HepG2 (cell line): ENCODE data around the gene TMEM219. TPM values are rescaled to one million over a fixed set of nuclear protein-coding genes. Genes with fewer than 3 reads are reported as not detected.

Experiments used
- ATAC-seq: fragments of 200-7000 bp; cut with Tn5 transposase; 3 replicates; pipeline ENCODE4 v1.9.1; 2020; ENCODE audit warnings: mild to moderate bottlenecking, moderate library complexity
- BruUV-seq: library from RNA; stranded (reverse); fragments of 400-500 nt; replicated peaks from 2 replicates; lab custom pipeline; 2021; lab: Mats Ljungman, UMichigan
- CTCF ChIA-PET: fragments of 300-600 bp; formaldehyde crosslinking; extraction: SDS; loops from one replicate; lab custom pipeline; 2021; ENCODE audit warnings: low total read pairs, inconsistent platforms, low intra/inter-chr PET ratio; lab: Yijun Ruan, JAX
- POLR2A ChIA-PET: fragments of 350-600 bp; sonication (Branson Sonifier 250); formaldehyde crosslinking; loops from one replicate; lab custom pipeline; 2020; ENCODE audit warnings: antibody characterized with exemption, inconsistent platforms; lab: Yijun Ruan, JAX
- DNase-seq: peaks from one replicate; pipeline ENCODE4 v3.0.0-alpha.2; 2015; ENCODE audit warnings: low spot score
- FAIRE-seq: peaks from 3 replicates; lab custom pipeline; 2011; peaks lifted over from hg19 to GRCh38; lab: Jason Lieb, UNC
- H2AFZ ChIP-seq: one replicate; pipeline ENCODE4 v1.6.1; 2011; ENCODE audit warnings: low read length, inconsistent platforms
- H3K27ac ChIP-seq: fragments of 300-600 bp; 3 replicates; pipeline ENCODE4 v1.8.0; 2011; ENCODE audit warnings: mixed run types, mild to moderate bottlenecking, mixed read lengths, low read length, inconsistent platforms; ENCODE audit not compliant: insufficient read depth; ENCODE audit errors: extremely low read length
- H3K27me3 ChIP-seq, 2 experiments: fragments of 200-600 bp in 1 of 2; 2 replicates in 1 of 2; 3 replicates in 1 of 2; pipeline versions ENCODE4 v1.6.0 to v1.8.0; 2011; ENCODE audit warnings: low read length in 2 of 2, mild to moderate bottlenecking in 2 of 2, moderate library complexity in 2 of 2, inconsistent platforms in 1 of 2; ENCODE audit not compliant: insufficient read depth in 2 of 2, control insufficient read depth in 1 of 2
- H3K36me3 ChIP-seq, 2 experiments: fragments of 200-600 bp in 1 of 2; replicated peaks in 1 of 2; 2 replicates in 1 of 2; 3 replicates in 1 of 2; pipeline versions ENCODE4 v1.5.1 to v1.8.0; 2011; ENCODE audit warnings: low read length in 2 of 2, inconsistent platforms in 1 of 2; ENCODE audit not compliant: insufficient read depth in 2 of 2, control insufficient read depth in 1 of 2
- H3K4me1 ChIP-seq: 2 replicates; pipeline ENCODE4 v1.5.1; 2012; ENCODE audit warnings: low read length, inconsistent platforms; ENCODE audit not compliant: insufficient read depth
- H3K4me2 ChIP-seq: 2 replicates; pipeline ENCODE4 v1.6.0; 2011; ENCODE audit warnings: low read depth, low read length, inconsistent platforms
- H3K4me3 ChIP-seq, 3 experiments: fragments of 200-600 bp in 1 of 3; sonication (generic), shearing (Covaris generic) in 1 of 3; replicated peaks in 1 of 3; 2 replicates each; pipeline ENCODE4 v1.5.1; 2011 to 2016; ENCODE audit warnings: low read length in 3 of 3, inconsistent platforms in 2 of 3, low read depth in 2 of 3, mild to moderate bottlenecking in 2 of 3, control low read depth in 1 of 3, mixed read lengths in 1 of 3; ENCODE audit not compliant: insufficient read depth in 1 of 3
- H3K79me2 ChIP-seq: one replicate; pipeline ENCODE4 v1.6.1; 2011; ENCODE audit warnings: low read length, inconsistent platforms; ENCODE audit not compliant: insufficient read depth
- H3K9ac ChIP-seq: 2 replicates; pipeline ENCODE4 v1.6.0; 2011; ENCODE audit warnings: mild to moderate bottlenecking, low read depth, low read length, inconsistent platforms; ENCODE audit not compliant: insufficient read depth
- H3K9me3 ChIP-seq: 2 replicates; pipeline ENCODE4 v1.5.1; 2012; ENCODE audit warnings: mild to moderate bottlenecking, low read length
- H4K20me1 ChIP-seq: 2 replicates; pipeline ENCODE4 v1.6.0; 2011; ENCODE audit warnings: inconsistent platforms, mild to moderate bottlenecking, low read length, moderate library complexity; ENCODE audit not compliant: insufficient read depth
- AGO1 ChIP-seq: fragments of 200-400 bp; formaldehyde crosslinking; IDR thresholded peaks from 2 replicates; pipeline ENCODE4 v1.6.1; 2017; ENCODE audit warnings: mild to moderate bottlenecking, low read depth, low read length, moderate library complexity; ENCODE audit not compliant: poor library complexity, severe bottlenecking
- BHLHE40 ChIP-seq: IDR thresholded peaks from 2 replicates; pipeline ENCODE4 v1.6.1; 2011; ENCODE audit warnings: low read length, improper control_type of control experiment
- ETV5 ChIP-seq: IDR thresholded peaks from 2 replicates; pipeline ENCODE4 v1.6.1; 2018; ENCODE audit warnings: missing biosample characterization, missing genetic modification reagents, inconsistent platforms, borderline replicate concordance
- MAX ChIP-seq: IDR thresholded peaks from 2 replicates; pipeline ENCODE4 v1.6.1; 2012; ENCODE audit warnings: inconsistent platforms
- MXD4 ChIP-seq: IDR thresholded peaks from 2 replicates; pipeline ENCODE4 v1.6.1; 2016; ENCODE audit warnings: mild to moderate bottlenecking, missing biosample characterization, missing genetic modification reagents
- NFE2L2 ChIP-seq: fragments of 150-350 bp; IDR thresholded peaks from 2 replicates; pipeline ENCODE4 v1.6.1; 2014; ENCODE audit warnings: low read length
- NR2F1 ChIP-seq, 2 experiments: fragments of 450-650 bp in 1 of 2; formaldehyde crosslinking in 1 of 2; IDR thresholded peaks; 2 replicates each; pipeline versions ENCODE4 v1.5.0 to v1.6.1; 2016 to 2020; ENCODE audit warnings: mild to moderate bottlenecking in 1 of 2, missing compliant biosample characterization in 1 of 2, missing genetic modification reagents in 1 of 2, moderate library complexity in 1 of 2
- SP4 ChIP-seq: sonication (generic); formaldehyde crosslinking; IDR thresholded peaks from 2 replicates; pipeline ENCODE4 v1.8.1; 2023; ENCODE audit warnings: mild to moderate bottlenecking, missing genetic modification reagents
- SP5 ChIP-seq: IDR thresholded peaks from 2 replicates; pipeline ENCODE4 v1.6.1; 2016; ENCODE audit warnings: low read depth, borderline replicate concordance
- TERF1 ChIP-seq: sonication (generic); formaldehyde crosslinking; IDR thresholded peaks from 2 replicates; pipeline ENCODE4 v1.8.0; 2022; ENCODE audit warnings: mild to moderate bottlenecking, missing genetic modification reagents, moderate library complexity
- ZNF143 ChIP-seq: sonication (generic); formaldehyde crosslinking; IDR thresholded peaks from 2 replicates; pipeline ENCODE4 v1.4.0; 2020; ENCODE audit warnings: missing genetic modification reagents
- ZNF441 ChIP-seq: sonication (generic); formaldehyde crosslinking; IDR thresholded peaks from 2 replicates; pipeline ENCODE4 v1.7.0; 2021; ENCODE audit warnings: missing genetic modification reagents, borderline replicate concordance
- ZNF577 ChIP-seq: sonication (generic); formaldehyde crosslinking; IDR thresholded peaks from 2 replicates; pipeline ENCODE4 v1.4.0; 2020; ENCODE audit warnings: mild to moderate bottlenecking, low read depth, missing genetic modification reagents, borderline replicate concordance
- ZNF800 ChIP-seq: sonication (generic); formaldehyde crosslinking; IDR thresholded peaks from 2 replicates; pipeline ENCODE4 v1.4.0; 2020; ENCODE audit warnings: missing genetic modification reagents
- WGBS: methylation state at CpG from one replicate; pipeline ENCODE4 v1.1.6; 2017; ENCODE audit warnings: low lambda C conversion rate; 5-methylcytosine and 5-hydroxymethylcytosine counted together
- in situ Hi-C: cut with HindIII; loops from 2 replicates; pipeline ENCODE4 v1.10.0; 2017; ENCODE audit warnings: low pct_unique_long_range_greater_than_20kb; ENCODE audit not compliant: extremely low pct_ligation_motif_present
- intact Hi-C: fragments of 100-400 bp; cut with micrococcal nuclease; formaldehyde crosslinking; loops from one replicate; pipeline ENCODE4 v1.10.0; 2022; ENCODE audit not compliant: unreplicated experiment
- polyA plus RNA-seq, 8 experiments: library from polyadenylated mRNA; depleted of rRNA in 3 of 8; stranded (reverse) in 7 of 8; unstranded in 1 of 8; fragments of >200 nt; fragmentation: Illumina TruSeq in 4 of 8; extraction: Trizol in 4 of 8; gene quantifications; 2 replicates each; pipeline versions ENCODE4 v1.2.1 to v1.2.3, GENCODE V29; 2011 to 2016; ENCODE audit warnings: low read depth in 4 of 8, missing spikeins in 1 of 8, mixed read lengths in 1 of 8; ENCODE audit not compliant: insufficient read depth in 1 of 8
- total RNA-seq, 5 experiments: library from RNA; depleted of rRNA; stranded (reverse); fragments of >200 nt; fragmentation: Illumina TruSeq; extraction: Trizol; gene quantifications; 2 replicates each; pipeline ENCODE4 v1.2.3, GENCODE V29; 2016; ENCODE audit warnings: low read depth in 1 of 5
- TF ChIP-seq, protein P1 (sequence below): sonication (generic); formaldehyde crosslinking; IDR thresholded peaks from 2 replicates; pipeline ENCODE4 v1.4.0; 2020; ENCODE audit warnings: missing genetic modification reagents, borderline replicate concordance

The TMEM219 gene
- total and polyA plus RNA-seq, 2 of the 13 experiments (the other 11 are each of a cell fraction or from before 2014, with no cell fraction given) = 105 to 115 TPM

- WGBS = 3% methylated on average over 57 of the region's 99 CpGs
- Histone ChIP-seq H4K20me1 (no peaks in the 10 kb centered on the region), H3K4me1 (peaks cover 32% of the 10 kb centered on the region), H3K4me3 (peak within 1 kb of the TSS; percentile 42 to 69 (median 48); a peak in 5 of 6 replicates), H3K4me2 (peak within 1 kb of the TSS; percentile 86), H3K27ac (no peak within 1 kb of the TSS), H3K9me3 (no peaks in the 10 kb centered on the region), H3K9ac (no peak within 1 kb of the TSS), H3K27me3 (peaks cover 10 to 31% of the 10 kb centered on the region in 2 experiments; a peak in 4 of 5 replicates), H3K79me2 (no peaks in the 10 kb centered on the region), H3K36me3 (no peaks in the 10 kb centered on the region), H2AFZ (no peak within 1 kb of the TSS)
- ATAC-seq = peak; percentile 48
- ChIA-PET POLR2A (interaction anchor here (1.1 kb wide), 1 partner anchor 21 kb away, joined by 4 read pairs; no protein-coding TSS in a partner anchor), CTCF (no interaction called here)
- in situ Hi-C loops = no loop called here
- FAIRE-seq = no peak
- BruUV-seq = no TSS peak
- intact Hi-C loops = no loop called here
- DNase-seq = no peak
- peak; percentile 62; the same call in 1 of the 2 replicates for TF ChIP-seq ZNF441 (CRISPR knock-in tag)
- TF ChIP-seq NFE2L2 = no peak
- TF ChIP-seq MXD4 (CRISPR knock-in tag) = no peak
- TF ChIP-seq, protein P1, sequence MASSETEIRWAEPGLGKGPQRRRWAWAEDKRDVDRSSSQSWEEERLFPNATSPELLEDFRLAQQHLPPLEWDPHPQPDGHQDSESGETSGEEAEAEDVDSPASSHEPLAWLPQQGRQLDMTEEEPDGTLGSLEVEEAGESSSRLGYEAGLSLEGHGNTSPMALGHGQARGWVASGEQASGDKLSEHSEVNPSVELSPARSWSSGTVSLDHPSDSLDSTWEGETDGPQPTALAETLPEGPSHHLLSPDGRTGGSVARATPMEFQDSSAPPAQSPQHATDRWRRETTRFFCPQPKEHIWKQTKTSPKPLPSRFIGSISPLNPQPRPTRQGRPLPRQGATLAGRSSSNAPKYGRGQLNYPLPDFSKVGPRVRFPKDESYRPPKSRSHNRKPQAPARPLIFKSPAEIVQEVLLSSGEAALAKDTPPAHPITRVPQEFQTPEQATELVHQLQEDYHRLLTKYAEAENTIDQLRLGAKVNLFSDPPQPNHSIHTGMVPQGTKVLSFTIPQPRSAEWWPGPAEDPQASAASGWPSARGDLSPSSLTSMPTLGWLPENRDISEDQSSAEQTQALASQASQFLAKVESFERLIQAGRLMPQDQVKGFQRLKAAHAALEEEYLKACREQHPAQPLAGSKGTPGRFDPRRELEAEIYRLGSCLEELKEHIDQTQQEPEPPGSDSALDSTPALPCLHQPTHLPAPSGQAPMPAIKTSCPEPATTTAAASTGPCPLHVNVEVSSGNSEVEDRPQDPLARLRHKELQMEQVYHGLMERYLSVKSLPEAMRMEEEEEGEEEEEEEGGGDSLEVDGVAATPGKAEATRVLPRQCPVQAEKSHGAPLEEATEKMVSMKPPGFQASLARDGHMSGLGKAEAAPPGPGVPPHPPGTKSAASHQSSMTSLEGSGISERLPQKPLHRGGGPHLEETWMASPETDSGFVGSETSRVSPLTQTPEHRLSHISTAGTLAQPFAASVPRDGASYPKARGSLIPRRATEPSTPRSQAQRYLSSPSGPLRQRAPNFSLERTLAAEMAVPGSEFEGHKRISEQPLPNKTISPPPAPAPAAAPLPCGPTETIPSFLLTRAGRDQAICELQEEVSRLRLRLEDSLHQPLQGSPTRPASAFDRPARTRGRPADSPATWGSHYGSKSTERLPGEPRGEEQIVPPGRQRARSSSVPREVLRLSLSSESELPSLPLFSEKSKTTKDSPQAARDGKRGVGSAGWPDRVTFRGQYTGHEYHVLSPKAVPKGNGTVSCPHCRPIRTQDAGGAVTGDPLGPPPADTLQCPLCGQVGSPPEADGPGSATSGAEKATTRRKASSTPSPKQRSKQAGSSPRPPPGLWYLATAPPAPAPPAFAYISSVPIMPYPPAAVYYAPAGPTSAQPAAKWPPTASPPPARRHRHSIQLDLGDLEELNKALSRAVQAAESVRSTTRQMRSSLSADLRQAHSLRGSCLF (CRISPR knock-in tag) = no peak
- 0 out of 2 replicates have a peak, but pooled peaks have one; percentile 25 for TF ChIP-seq SP4 (CRISPR knock-in tag)
- TF ChIP-seq BHLHE40 = 0 out of 2 replicates have a peak, but pooled peaks have one; percentile 11
- TF ChIP-seq ZNF577 (CRISPR knock-in tag) = no peak
- 0 out of 2 replicates have a peak, but pooled peaks have one; percentile 27 for TF ChIP-seq MAX
- TF ChIP-seq ETV5 (CRISPR knock-in tag) = no peak
- TF ChIP-seq NR2F1 (CRISPR knock-in tag; IDR thresholded peaks at IDR 0.05) = no peak
- no peak for TF ChIP-seq AGO1
- no peak for TF ChIP-seq TERF1 (CRISPR knock-in tag)
- no peak for TF ChIP-seq ZNF143
- TF ChIP-seq ZNF800 (CRISPR knock-in tag) = 0 out of 2 replicates have a peak, but pooled peaks have one; percentile 35
- no peak for TF ChIP-seq SP5
Measured at GRCh38 chr16:30010844-30011713, 49.2 kb downstream of the TMEM219 start, which contains the start of gene DOC2A. DOC2A (minus strand) TSS chr16:30011027; CDS start chr16:30010222, 805 bp downstream.
